Activated effector memory CD4-positive, alpha-beta T cell treated with anti-CD3 and anti-CD28 coated beads, Interleukin-2, amount 50 U/mL, for 16 hours (primary cell): ENCODE measurements around the gene RTBDN.

Experiments used
- DNase-seq: peaks from one replicate; pipeline ENCODE4 v3.0.0-alpha.2; 2020

The RTBDN gene

GRCh38 chr19:12778017-12778904 lies 56.1 kb downstream of the RTBDN start:
- peak; percentile 78 for DNase-seq

- DNase-seq: peak; percentile 94
These were observed 57.0 kb downstream of the RTBDN start for GRCh38 chr19:12777217-12778016.
